GM19025 (cell line): Measurements from ENCODE around the gene BCL2L13.
"Not testable (repeated sequence)": the region's sequence is repeated elsewhere in the genome, so short reads cannot be mapped to it uniquely, and the experiment has no call there.

Source experiments
- ATAC-seq: cut with Tn5 transposase; IDR thresholded peaks from one replicate; pipeline ENCODE4 v1.9.1; 2021; ENCODE audit warnings: mild to moderate bottlenecking, low read depth, moderate library complexity; ENCODE audit not compliant: unreplicated experiment

The BCL2L13 gene

GRCh38 chr22:17684245-17684644 lies 45.7 kb downstream of the BCL2L13 start:
- no peak for ATAC-seq

- ATAC-seq = no peak
Measured at GRCh38 chr22:17692841-17693240, 54.3 kb downstream of the BCL2L13 start.

DNA sequence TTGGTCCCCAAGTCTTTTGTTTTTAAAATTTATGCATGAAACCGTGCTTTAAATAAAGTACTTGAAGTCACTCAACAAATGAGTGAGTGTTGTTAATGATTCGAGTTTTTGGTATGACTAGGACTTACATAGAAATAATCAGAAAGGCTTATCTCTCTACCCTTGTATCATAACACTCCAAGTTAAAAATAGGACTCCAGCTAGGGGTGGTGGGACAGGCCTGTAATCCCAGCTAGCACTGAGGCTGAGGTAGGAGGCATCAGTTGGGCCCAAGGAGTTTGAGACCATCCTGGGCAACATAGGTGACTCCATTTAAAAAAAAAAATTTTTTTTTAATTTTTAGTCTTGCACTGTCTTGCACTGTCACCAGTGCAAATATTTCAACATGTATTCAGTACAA lies 55.6 kb downstream of the BCL2L13 start:
- no peak for ATAC-seq

DNA sequence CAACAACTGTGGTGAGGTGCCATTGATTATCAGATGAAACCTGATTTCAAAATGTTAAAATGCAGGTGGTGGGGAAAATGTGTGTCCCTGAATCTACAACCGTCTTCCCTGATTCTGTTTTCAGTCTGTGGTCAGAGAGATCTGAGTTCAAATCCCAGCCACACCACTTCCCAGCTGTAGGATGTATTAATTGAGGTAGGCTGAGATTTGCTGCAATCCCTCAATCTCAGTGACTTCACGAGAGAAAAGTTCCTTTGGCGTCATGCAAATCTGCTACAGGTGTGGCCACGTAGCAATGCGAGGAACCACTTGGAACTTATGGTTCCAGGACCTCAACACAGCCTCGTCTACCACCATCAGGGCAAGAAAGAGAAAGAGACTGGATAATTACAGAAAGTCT lies 56.2 kb downstream of the BCL2L13 start:
- ATAC-seq = no peak

- ATAC-seq = no peak
Measured at GRCh38 chr22:17695986-17696385, 57.4 kb downstream of the BCL2L13 start.

DNA sequence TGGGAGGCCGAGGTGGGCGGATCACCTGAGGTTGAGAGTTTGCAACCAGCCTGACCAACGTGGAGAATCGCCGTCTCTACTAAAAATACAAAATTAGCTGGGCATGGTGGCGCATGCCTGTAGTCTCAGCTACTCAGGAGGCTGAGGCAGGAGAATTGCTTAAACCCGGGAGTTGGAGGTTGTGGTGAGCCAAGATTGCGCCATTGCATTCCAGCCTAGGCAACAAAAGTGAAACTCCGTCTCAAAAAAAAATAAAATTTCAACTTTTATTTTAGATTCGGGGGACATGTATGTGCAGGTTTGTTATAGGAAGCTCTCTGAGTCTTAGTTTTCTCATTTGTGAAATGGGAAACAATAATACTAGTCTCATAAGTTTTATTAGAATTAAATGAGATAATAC lies 58.6 kb downstream of the BCL2L13 start:
- ATAC-seq = not testable (repeated sequence)

DNA sequence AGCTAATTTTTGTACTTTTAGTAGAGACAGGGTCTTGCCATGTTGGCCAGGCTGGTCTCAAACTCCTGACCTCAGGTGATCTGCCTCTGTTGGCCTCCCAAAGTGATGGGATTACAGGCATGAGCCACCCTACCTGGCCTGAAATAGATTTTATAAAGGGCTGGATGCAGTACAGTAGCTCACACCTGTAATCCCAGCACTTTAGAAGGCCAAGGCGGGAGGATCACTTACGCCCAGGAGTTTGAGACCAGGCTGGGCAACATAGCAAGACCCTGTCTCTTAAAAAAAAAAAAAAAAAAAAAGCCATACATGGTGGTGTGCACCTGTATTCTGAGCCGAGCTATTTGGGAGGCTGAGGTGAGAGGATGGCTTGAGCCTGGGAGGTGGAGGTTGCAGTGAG lies 59.7 kb downstream of the BCL2L13 start:
- not testable (repeated sequence) for ATAC-seq

DNA sequence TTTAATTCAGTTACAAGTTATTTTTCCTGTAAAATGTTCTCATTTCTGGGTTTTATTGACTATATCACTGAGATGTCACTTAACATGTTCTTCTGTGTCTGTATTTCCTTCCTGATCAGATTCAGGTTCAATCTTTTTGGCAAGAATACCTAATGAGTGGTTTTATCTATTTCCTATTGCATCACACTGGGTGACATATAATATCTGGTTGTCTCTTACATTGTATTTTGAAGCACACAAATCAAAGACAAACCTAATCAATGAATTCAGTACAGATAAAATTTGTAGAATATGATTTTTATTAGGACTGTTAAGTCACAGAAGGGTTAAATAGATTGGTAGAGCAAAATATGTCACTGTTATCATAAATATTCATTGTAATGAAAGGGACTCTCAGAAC lies 60.4 kb downstream of the BCL2L13 start:
- no peak for ATAC-seq

DNA sequence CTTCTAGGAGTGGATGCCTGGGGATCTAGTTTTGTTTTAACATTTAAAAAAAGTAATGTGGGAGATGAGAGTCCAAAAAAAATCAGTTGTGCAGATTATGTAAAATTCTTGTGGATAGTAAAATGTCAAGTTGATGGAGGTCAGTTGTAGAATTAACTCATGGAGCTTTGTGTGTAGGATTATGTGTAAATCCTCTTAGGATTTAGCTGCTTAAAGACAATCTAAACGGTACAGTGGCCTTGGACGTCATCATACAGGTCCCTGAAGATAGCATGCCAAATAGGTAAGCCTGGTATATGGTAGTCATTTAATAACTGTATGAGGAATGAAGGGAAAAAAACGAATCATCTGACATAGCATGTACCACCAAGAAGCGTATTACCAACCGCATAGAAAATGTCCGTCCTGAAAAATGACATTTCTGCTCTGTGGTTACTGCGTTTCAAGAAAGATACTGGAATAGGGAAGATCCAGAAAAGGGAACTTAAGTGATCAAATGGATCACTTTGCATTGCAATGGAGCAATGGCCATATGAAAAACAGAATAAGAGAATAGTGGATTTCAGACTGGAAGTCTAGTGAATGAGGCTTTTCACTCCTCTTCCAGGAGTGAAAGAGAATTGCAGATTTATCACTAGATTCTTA lies 61.3 kb downstream of the BCL2L13 start:
- no peak for ATAC-seq

- no peak for ATAC-seq
Measured at GRCh38 chr22:17700778-17701177, 62.2 kb downstream of the BCL2L13 start.

DNA sequence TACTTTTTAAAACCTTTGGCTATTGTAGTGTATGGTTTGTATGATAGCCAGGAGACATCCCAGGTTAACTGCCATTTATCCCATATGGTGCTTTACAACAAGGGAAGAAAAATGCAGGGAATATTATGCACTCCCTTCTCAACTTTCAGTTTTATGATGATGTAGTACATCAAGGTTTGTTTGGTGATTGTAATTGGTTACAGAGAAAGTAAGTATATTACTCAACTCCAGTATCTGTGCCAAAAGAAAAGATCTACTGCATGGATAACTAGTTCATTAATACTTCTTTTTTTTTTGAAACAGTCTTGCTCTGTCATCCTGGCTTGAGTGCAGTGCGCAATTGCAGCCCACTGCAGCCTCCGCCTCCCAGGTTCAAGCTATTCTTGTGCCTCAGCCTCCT lies 65.3 kb downstream of the BCL2L13 start:
- ATAC-seq = no peak

DNA sequence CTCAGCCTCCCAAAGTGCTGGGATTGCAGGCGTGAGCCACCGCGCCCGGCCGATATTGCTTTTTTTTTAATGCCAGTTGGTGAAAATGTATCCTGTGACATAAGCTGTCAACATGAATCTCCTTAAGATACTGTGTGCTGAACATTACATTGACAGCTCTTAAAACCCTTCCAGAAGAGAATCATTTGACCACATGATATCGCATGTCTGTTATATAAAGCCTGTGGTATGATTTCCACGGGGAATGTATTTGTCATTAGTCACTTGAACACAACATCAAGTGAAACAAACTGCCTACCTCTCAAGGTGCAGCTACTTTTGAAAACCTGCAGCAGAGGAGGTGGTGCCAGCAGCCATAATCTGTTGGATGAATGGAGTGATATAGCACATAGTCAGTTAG lies 67.0 kb downstream of the BCL2L13 start:
- no peak for ATAC-seq

DNA sequence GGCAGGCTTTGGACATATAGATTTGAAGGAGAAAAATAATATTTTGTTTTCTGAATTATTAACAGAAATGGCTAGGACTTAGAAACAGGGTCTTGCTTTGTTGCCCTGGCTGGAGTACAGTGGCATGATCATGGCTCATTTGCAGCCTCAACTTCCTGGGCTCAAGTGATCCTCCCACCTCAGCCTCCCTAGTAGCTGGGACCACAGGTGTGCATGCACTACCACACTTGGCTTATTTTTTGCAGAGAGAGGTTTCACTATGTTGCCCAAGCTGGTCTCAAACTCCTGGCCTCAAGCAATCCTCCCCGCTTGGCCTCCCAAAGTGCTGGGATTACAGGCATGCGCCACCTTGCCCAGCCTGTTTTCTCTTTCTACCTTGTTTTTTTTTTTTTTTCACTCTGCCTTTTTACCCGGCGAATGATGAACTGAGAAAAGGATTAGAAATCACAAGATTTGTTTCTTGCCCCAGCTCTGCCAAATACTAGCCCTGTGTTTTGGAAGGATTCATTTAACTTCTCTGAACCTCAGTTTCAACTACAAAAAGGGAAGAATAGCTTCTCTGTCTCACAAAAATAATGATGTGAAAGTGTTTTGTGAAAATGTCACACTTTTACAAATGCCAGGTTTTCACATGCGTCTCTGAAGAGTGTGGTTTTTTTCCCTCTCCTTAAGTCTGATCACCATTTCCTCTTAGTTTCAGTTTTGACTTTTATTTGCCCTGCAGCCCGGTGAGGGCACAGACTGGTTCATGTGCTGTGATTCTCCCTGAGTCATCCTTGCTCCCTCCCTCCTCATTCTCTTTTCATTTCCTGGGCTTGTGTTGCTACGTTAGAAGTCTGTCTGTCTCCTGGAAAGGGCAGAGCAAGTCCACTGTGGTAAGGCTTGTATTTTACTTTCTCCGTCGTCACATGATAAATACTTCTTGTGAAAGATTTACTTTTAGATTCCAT lies 67.7 kb downstream of the BCL2L13 start:
- ATAC-seq = peak; percentile 87

DNA sequence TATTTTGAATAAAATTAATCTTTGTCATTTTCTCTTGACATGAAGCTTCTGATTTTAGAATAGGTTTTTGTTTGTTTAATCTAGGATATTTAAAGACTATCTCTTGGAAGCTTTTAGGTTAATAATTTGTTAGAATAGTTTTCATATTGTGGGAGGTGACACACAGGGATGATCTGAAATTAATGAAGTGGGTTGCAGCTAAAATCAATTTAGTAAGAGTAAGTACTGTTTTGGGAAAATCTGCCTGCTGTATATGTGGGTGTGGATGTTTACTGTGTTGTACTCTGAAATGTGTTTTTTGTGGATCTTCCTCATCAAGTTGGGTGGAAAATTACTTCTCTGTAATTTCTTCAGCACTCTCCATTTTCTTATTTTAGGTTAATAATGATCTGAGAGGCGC lies 68.4 kb downstream of the BCL2L13 start:
- no peak for ATAC-seq

GRCh38 chr22:17707526-17707925 lies 69.0 kb downstream of the BCL2L13 start:
- ATAC-seq = no peak

GRCh38 chr22:17710023-17710422 lies 71.5 kb downstream of the BCL2L13 start:
- no peak for ATAC-seq

DNA sequence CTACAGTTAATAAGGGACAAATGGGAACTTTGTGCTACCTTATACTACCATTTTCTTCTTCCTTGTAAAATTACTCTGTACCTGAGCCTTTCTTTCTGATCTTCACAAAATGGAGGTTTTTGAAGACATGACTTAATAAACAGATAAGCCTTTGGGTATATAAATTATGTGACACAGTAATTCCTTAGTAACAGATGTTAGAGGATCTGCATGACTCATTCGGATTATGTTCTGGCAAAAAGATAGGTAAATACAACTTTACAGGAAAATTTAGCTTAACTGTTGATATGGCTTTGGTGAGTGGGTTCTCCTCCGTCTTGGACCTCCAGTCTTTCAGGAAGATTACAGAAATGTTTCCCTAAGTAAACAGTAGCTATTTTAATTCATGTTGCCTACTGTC lies 73.9 kb downstream of the BCL2L13 start:
- ATAC-seq = no peak

- ATAC-seq = no peak
Measured at GRCh38 chr22:17716529-17716928, 78.0 kb downstream of the BCL2L13 start.

DNA sequence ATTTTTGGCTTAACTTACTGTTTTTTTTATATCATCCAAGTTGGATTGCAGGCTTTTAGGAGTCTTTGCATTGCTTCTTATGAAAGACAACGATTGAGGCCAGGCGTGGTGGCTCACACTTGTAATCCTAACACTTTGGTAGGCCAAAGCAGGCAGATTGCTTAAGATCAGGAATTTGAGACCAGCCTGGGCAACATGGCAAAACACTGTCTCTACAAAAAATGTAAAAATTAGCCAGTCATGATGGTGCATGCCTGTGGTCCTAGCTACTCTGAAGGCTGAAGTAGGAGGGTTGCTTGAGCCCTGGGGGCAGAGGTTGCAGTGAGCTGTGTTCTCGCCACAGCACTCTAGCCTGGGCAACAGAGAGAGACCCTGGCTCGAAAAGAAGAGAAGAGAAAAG lies 79.2 kb downstream of the BCL2L13 start:
- no peak for ATAC-seq

DNA sequence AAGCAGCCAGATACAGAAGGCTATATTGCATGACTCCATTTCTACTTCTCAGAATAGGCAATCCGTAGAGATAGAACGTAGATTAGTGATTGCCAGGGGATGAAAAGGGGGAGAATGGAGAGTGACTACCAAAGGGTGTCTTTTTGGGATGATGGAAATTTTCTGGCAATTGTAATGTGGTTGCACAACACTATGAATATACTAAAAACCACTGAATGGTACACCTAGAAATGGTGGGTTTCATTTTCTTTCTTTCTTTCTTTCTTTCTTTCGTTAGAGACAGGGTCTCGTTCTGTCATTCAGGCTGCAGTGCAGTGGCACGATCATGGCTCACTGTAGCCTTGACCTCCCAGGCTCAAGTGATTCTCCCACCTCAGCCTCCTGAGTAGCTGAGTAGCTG lies 81.4 kb downstream of the BCL2L13 start:
- ATAC-seq = no peak

- no peak for ATAC-seq
Measured at GRCh38 chr22:17724241-17724640, 85.7 kb downstream of the BCL2L13 start.
